Small intestine (tissue), 7 donors: ENCODE data around the gene OPN4. TPM values are rescaled to one million over a fixed set of nuclear protein-coding genes. Genes with fewer than 3 reads are reported as not detected.

Source experiments
- DNase-seq, 2 donors: peaks; one replicate each; pipeline versions ENCODE4 v3.0.0 to v3.0.0-alpha.2; 2013
- FAIRE-seq: peaks from 2 replicates; lab custom pipeline; 2012; peaks lifted over from hg19 to GRCh38; lab: Jason Lieb, UNC
- H3K27ac ChIP-seq, 3 donors: one replicate each; pipeline ENCODE4 v1.5.1; 2013; ENCODE audit warnings: low read length in 2 of 3, mild to moderate bottlenecking in 2 of 3, control low read depth in 1 of 3, inconsistent platforms in 1 of 3, low read depth in 1 of 3, moderate library complexity in 1 of 3
- H3K27me3 ChIP-seq, 3 donors: one replicate each; pipeline ENCODE4 v1.6.1; 2013; ENCODE audit warnings: low read length in 3 of 3, inconsistent platforms in 1 of 3; ENCODE audit not compliant: control insufficient read depth in 3 of 3, insufficient read depth in 3 of 3
- H3K36me3 ChIP-seq, 3 donors: one replicate each; pipeline ENCODE4 v1.6.1; 2013; ENCODE audit warnings: low read length in 3 of 3, inconsistent platforms in 1 of 3, low read depth in 1 of 3, mild to moderate bottlenecking in 1 of 3, moderate library complexity in 1 of 3; ENCODE audit not compliant: control insufficient read depth in 3 of 3, insufficient read depth in 2 of 3
- H3K4me1 ChIP-seq, 3 donors: one replicate each; pipeline ENCODE4 v1.6.1; 2013; ENCODE audit warnings: low read length in 2 of 3, inconsistent platforms in 1 of 3, low read depth in 1 of 3, mild to moderate bottlenecking in 1 of 3, moderate library complexity in 1 of 3; ENCODE audit not compliant: control insufficient read depth in 3 of 3, insufficient read depth in 2 of 3
- H3K4me3 ChIP-seq, 3 donors: one replicate each; pipeline ENCODE4 v1.5.1; 2013; ENCODE audit warnings: low read length in 3 of 3, control low read depth in 1 of 3, inconsistent platforms in 1 of 3, low read depth in 1 of 3, mild to moderate bottlenecking in 1 of 3, moderate library complexity in 1 of 3
- H3K9me3 ChIP-seq, 2 donors: one replicate each; pipeline ENCODE4 v1.6.1; 2013; ENCODE audit warnings: low read depth in 1 of 2, low read length in 1 of 2; ENCODE audit not compliant: control insufficient read depth in 2 of 2, insufficient read depth in 1 of 2
- WGBS, 3 donors: extraction: QIAGEN DNeasy Blood & Tissue Kit; methylation state at CpG; one replicate each; pipeline ENCODE4 v1.1.7; 2013; 5-methylcytosine and 5-hydroxymethylcytosine counted together
- polyA plus RNA-seq, 4 donors: library from polyadenylated mRNA; stranded (reverse) in 3 of 4; unstranded in 1 of 4; fragments of 200-250 nt in 3 of 4; fragments of 120-200 nt in 1 of 4; gene quantifications; one replicate each; pipeline versions ENCODE4 v1.2.1 to v1.2.3, GENCODE V29; 2013
- donor health status: healthy with polysubstance abuse.
- donor health status: control.
- donor health status: control.
- donor health status: Bipolar disorder and iron deficiency.
- donor health status: healthy.

Gene OPN4
- polyA plus RNA-seq, 4 donors, result 0.07 TPM; not detected in 3

- 75 to 82% (median 81%) methylated on average over 17 of the region's 17 CpGs for WGBS, 3 donors
These were observed 4.7 kb upstream of the OPN4 start for GRCh38 chr10:86649471-86650150.

GRCh38 chr10:86650151-86650550 is 4.2 kb upstream of the OPN4 start:
- Histone ChIP-seq H3K27me3 (no peaks in the 10 kb centered on the region), H3K4me3 (no peak overlapping the region), H3K9me3 (no peaks in the 10 kb centered on the region), H3K27ac (no peak overlapping the region), H3K4me1 (peaks cover 0 to 18% (median 5%) of the 10 kb centered on the region in 3 donors), H3K36me3 (no peaks in the 10 kb centered on the region)
- 93 to 94% (median 94%) methylated on average over 8 of the region's 8 CpGs for WGBS, 3 donors
- FAIRE-seq, result no peak
- DNase-seq, result no peak

More at GRCh38 chr10:86649471-86650150, 4.7 kb upstream of the OPN4 start:
- Histone ChIP-seq H3K36me3 (no peaks in the 10 kb centered on the region), H3K4me3 (no peak overlapping the region), H3K27ac (no peak overlapping the region), H3K27me3 (no peaks in the 10 kb centered on the region), H3K4me1 (peaks cover 0 to 18% (median 5%) of the 10 kb centered on the region in 3 donors), H3K9me3 (no peaks in the 10 kb centered on the region)
- DNase-seq (no peak), FAIRE-seq (no peak)

- Histone ChIP-seq H3K36me3 (no peaks in the 10 kb centered on the region), H3K4me1 (peaks cover 0 to 18% (median 5%) of the 10 kb centered on the region in 3 donors), H3K27ac (no peak overlapping the region), H3K4me3 (no peak overlapping the region), H3K27me3 (no peaks in the 10 kb centered on the region), H3K9me3 (no peaks in the 10 kb centered on the region)
- DNase-seq (no peak), FAIRE-seq (no peak)
- 69 to 85% (median 84%) methylated on average over 7 to 8 of the region's 8 CpGs for WGBS, 3 donors
These were observed 3.3 kb upstream of the OPN4 start for GRCh38 chr10:86651021-86651471.

GRCh38 chr10:86651631-86652331 is 2.6 kb upstream of the OPN4 start:
- H3K4me1 ChIP-seq, result peaks cover 0 to 18% (median 5%) of the 10 kb centered on the region in 3 donors
- no peaks in the 10 kb centered on the region for H3K9me3 ChIP-seq
- H3K4me3 ChIP-seq, result no peak overlapping the region
- FAIRE-seq (no peak), DNase-seq (no peak)
- 78 to 83% (median 78%) methylated on average over 15 to 16 of the region's 16 CpGs for WGBS, 3 donors
- H3K27ac ChIP-seq, result no peak overlapping the region
- no peaks in the 10 kb centered on the region for H3K27me3 ChIP-seq
- H3K36me3 ChIP-seq, result no peaks in the 10 kb centered on the region

GRCh38 chr10:86652361-86653202 is 1.8 kb upstream of the OPN4 start:
- FAIRE-seq (no peak), DNase-seq (no peak)
- Histone ChIP-seq H3K4me3 (no peak overlapping the region), H3K9me3 (no peaks in the 10 kb centered on the region), H3K36me3 (no peaks in the 10 kb centered on the region), H3K27ac (no peak overlapping the region), H3K4me1 (peaks cover 0 to 18% (median 5%) of the 10 kb centered on the region in 3 donors), H3K27me3 (no peaks in the 10 kb centered on the region)
- WGBS, 3 donors, result 64 to 71% (median 67%) methylated on average over 14 of the region's 14 CpGs

GRCh38 chr10:86653379-86653778 is 968 bp upstream of the OPN4 start:
- Histone ChIP-seq H3K36me3 (no peaks in the 10 kb centered on the region), H3K27me3 (no peaks in the 10 kb centered on the region), H3K9me3 (no peaks in the 10 kb centered on the region), H3K4me3 (no peak overlapping the region), H3K4me1 (peaks cover 0 to 17% (median 5%) of the 10 kb centered on the region in 3 donors), H3K27ac (no peak overlapping the region)
- DNase-seq (no peak), FAIRE-seq (no peak)
- WGBS, 3 donors, result 91 to 98% (median 96%) methylated on average over 3 of the region's 3 CpGs

GRCh38 chr10:86653987-86654386 is 360 bp upstream of the OPN4 start:
- H3K4me1 ChIP-seq, result peaks cover 0 to 12% (median 5%) of the 10 kb centered on the region in 3 donors
- H3K36me3 ChIP-seq, result no peaks in the 10 kb centered on the region
- H3K27me3 ChIP-seq, result no peaks in the 10 kb centered on the region
- DNase-seq (no peak), FAIRE-seq (no peak)
- no peaks in the 10 kb centered on the region for H3K9me3 ChIP-seq
- no peak overlapping the region for H3K4me3 ChIP-seq
- no peak overlapping the region for H3K27ac ChIP-seq
- 89 to 98% (median 98%) methylated on average over 3 of the region's 3 CpGs for WGBS, 3 donors

GRCh38 chr10:86655173-86655540 is 810 bp downstream of the OPN4 start:
- FAIRE-seq (no peak), DNase-seq (no peak)
- H3K4me1 ChIP-seq, result peaks cover 0 to 4% (median 0%) of the 10 kb centered on the region in 3 donors

More at GRCh38 chr10:86655173-86655540, 810 bp downstream of the OPN4 start:
- Histone ChIP-seq H3K27ac (no peak overlapping the region), H3K4me3 (no peak overlapping the region), H3K36me3 (no peaks in the 10 kb centered on the region), H3K9me3 (no peaks in the 10 kb centered on the region), H3K27me3 (no peaks in the 10 kb centered on the region)
- whole genome bisulfite sequencing, 3 donors, result 90 to 92% (median 91%) methylated on average over 4 of the region's 4 CpGs
